Measurements from ENCODE around the gene AOPEP. TPM values are rescaled to one million over a fixed set of nuclear protein-coding genes. Genes with fewer than 3 reads are reported as not detected.

Gene AOPEP
- total RNA-seq, 1 donor from 2014 or later: 22.1 TPM

DNA sequence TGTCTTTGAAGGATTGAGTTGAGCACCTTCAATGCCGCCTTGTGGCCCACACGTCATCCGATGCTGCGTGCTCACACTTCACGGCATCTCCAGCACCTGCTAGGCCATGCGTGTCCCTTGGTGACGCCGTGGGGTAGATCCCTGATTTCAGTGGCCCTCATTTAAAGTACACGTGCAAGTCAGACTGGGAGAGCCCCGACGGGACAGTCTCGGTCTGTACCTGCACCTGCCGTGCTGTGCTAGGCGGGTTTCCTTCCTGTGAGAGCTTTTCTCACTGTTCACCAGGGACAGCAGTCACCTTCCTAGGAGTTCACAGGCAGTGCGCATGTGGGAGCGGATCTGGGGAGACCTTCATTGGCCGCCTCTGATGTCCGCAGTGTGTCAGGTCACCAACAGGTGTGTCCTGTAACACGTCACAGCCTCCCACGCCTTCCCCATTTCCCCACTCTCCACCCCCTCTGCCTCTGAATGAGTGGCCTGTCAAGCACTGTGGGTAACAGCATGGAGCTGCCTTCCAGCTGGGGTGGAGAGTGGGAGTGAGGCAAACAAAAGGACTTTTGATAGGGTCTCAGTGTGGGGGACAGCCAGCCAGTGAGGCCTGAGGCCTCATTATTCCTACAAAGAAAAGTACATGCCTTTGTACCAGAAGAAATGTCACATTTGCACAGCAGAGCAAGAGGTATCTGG, 354.6 kb downstream of the AOPEP start:
- Mint-ChIP-seq H3K4me1 (ENCODE audit: unreplicated experiment) (no peaks in the 10 kb centered on the region), H3K27me3 (ENCODE audit: unreplicated experiment) (peaks cover 4% of the 10 kb centered on the region), H3K9me3 (ENCODE audit: unreplicated experiment) (no peaks in the 10 kb centered on the region), H3K36me3 (ENCODE audit: low read depth, unreplicated experiment) (peaks cover 21% of the 10 kb centered on the region), H3K4me3 (ENCODE audit: unreplicated experiment) (no peak overlapping the region), H3K27ac (ENCODE audit: unreplicated experiment) (no peak overlapping the region)
- TF ChIP-seq, protein P1, sequence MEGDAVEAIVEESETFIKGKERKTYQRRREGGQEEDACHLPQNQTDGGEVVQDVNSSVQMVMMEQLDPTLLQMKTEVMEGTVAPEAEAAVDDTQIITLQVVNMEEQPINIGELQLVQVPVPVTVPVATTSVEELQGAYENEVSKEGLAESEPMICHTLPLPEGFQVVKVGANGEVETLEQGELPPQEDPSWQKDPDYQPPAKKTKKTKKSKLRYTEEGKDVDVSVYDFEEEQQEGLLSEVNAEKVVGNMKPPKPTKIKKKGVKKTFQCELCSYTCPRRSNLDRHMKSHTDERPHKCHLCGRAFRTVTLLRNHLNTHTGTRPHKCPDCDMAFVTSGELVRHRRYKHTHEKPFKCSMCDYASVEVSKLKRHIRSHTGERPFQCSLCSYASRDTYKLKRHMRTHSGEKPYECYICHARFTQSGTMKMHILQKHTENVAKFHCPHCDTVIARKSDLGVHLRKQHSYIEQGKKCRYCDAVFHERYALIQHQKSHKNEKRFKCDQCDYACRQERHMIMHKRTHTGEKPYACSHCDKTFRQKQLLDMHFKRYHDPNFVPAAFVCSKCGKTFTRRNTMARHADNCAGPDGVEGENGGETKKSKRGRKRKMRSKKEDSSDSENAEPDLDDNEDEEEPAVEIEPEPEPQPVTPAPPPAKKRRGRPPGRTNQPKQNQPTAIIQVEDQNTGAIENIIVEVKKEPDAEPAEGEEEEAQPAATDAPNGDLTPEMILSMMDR (IDR thresholded peaks at IDR 0.05; ENCODE audit: unreplicated experiment): no peak
- DNase-seq (ENCODE audit: low spot score): no peak

DNA sequence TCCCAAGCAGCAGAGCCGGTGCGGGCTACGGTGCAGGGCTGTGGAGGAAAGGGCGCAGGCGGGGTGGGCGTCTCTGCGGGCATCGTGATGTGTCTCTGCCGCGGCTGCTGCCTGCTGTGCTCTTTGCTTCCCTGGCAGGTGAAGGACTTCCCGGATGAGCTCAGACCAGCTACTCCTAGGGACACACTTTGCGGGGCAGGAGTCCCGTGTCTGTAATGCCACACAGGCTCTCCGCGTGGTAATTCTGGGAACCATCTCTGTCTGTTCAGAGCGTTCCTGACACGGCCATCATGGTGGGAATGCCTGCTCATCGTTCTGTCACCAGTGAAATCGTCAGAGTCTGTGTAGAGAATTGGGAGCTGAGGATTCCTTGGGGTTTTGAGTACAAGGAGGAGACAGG, 355.5 kb downstream of the AOPEP start:
- peaks cover 4% of the 10 kb centered on the region for H3K27me3 Mint-ChIP-seq (ENCODE audit: unreplicated experiment)
- no peak for DNase-seq (ENCODE audit: low spot score)
- H3K27ac Mint-ChIP-seq (ENCODE audit: unreplicated experiment): no peak overlapping the region
- TF ChIP-seq, protein P1 (IDR thresholded peaks at IDR 0.05; ENCODE audit: unreplicated experiment): no peak
- peaks cover 28% of the 10 kb centered on the region for H3K36me3 Mint-ChIP-seq (ENCODE audit: low read depth, unreplicated experiment)
- H3K9me3 Mint-ChIP-seq (ENCODE audit: unreplicated experiment): no peaks in the 10 kb centered on the region
- no peak overlapping the region for H3K4me3 Mint-ChIP-seq (ENCODE audit: unreplicated experiment)
- H3K4me1 Mint-ChIP-seq (ENCODE audit: unreplicated experiment): no peaks in the 10 kb centered on the region

DNA sequence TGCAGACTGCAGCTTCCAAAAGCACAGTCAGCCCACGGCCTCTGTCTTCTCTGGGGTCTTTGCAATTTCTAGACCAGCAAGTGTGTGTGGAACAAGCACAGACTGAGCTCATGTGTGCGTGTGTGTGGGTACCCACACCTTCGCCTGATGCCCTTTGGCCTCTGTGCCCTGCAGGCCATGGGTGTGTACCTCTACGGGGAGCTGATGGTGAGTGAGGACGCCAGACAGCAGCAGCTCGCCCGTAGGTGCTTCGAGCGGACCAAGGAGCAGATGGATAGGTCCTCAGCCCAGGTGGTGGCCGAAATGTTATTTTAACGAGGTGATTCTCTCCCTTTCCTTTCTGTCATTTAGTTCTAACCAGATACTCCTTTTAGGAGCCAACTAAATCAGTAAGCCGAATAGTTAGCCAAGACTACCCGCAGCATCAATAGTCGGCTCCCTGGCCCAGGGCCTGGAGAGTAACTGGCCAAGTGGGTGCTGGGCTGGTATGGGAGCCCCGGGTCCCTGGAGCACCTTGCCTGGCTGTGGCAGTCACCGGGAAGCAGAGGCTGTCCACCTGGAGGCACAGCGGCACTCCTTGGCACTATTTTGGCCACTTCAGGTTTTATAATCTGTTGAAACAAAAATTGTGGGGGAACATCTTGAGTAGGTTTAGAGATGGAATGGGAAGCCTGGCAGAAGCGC, 356.0 kb downstream of the AOPEP start:
- no peaks in the 10 kb centered on the region for H3K4me1 Mint-ChIP-seq (ENCODE audit: unreplicated experiment)
- H3K27me3 Mint-ChIP-seq (ENCODE audit: unreplicated experiment): peaks cover 4% of the 10 kb centered on the region
- DNase-seq (ENCODE audit: low spot score): no peak
- H3K27ac Mint-ChIP-seq (ENCODE audit: unreplicated experiment): no peak overlapping the region
- peak overlapping the region; percentile 49 for H3K4me3 Mint-ChIP-seq (ENCODE audit: unreplicated experiment)
- peaks cover 28% of the 10 kb centered on the region for H3K36me3 Mint-ChIP-seq (ENCODE audit: low read depth, unreplicated experiment)
- no peaks in the 10 kb centered on the region for H3K9me3 Mint-ChIP-seq (ENCODE audit: unreplicated experiment)
- TF ChIP-seq, protein P1 (IDR thresholded peaks at IDR 0.05; ENCODE audit: unreplicated experiment): no peak

DNA sequence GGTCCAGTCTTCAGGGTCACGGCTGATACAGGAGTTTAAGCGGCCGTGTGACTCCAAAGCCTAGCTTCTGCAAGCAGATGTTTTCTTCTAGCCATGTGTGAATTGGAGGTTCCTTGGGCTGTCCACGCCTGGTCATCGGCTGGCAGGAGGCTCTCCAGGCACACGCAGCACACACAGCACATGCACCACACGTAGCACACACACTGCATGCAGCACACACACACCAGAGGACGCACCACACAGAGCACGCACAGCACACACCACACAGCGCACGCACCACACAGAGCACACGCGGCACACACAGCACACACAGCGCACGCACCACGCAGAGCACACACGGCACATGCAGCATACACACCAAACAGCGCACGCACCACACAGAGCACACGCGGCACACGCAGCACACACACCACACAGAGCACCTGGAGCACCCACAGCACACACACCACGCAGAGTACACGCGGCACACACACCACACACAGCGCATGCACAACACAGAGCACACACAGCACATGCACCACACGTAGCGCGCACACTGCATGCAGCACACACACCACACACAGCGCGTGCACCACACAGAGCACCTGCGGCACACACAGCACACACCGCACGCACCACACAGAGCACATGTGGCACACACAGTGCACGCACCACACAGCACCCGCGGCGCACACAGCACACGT, 356.7 kb downstream of the AOPEP start:
- H3K4me3 Mint-ChIP-seq (ENCODE audit: unreplicated experiment): peak overlapping the region; percentile 49
- no peak overlapping the region for H3K27ac Mint-ChIP-seq (ENCODE audit: unreplicated experiment)
- DNase-seq (ENCODE audit: low spot score): no peak
- peaks cover 28% of the 10 kb centered on the region for H3K36me3 Mint-ChIP-seq (ENCODE audit: low read depth, unreplicated experiment)
- TF ChIP-seq, protein P1 (IDR thresholded peaks at IDR 0.05; ENCODE audit: unreplicated experiment): no peak
- H3K27me3 Mint-ChIP-seq (ENCODE audit: unreplicated experiment): peaks cover 4% of the 10 kb centered on the region
- no peaks in the 10 kb centered on the region for H3K4me1 Mint-ChIP-seq (ENCODE audit: unreplicated experiment)
- H3K9me3 Mint-ChIP-seq (ENCODE audit: unreplicated experiment): no peaks in the 10 kb centered on the region
